Left ventricle myocardium inferior (tissue), 1 donor: Measurements from ENCODE around the gene SLC2A5. TPM values are rescaled to one million over a fixed set of nuclear protein-coding genes. Genes with fewer than 3 reads are reported as not detected.

Experiments used
- DNase-seq: peaks from one replicate; pipeline ENCODE4 v3.0.0-alpha.2; 2020
- H3K27ac ChIP-seq: fragments of 200-600 bp; replicated peaks from 2 replicates; pipeline ENCODE4 v1.8.0; 2021
- H3K27me3 ChIP-seq: fragments of 200-600 bp; 2 replicates; pipeline ENCODE4 v1.8.0; 2021; ENCODE audit warnings: low read depth
- H3K36me3 ChIP-seq: fragments of 200-600 bp; 2 replicates; pipeline ENCODE4 v1.8.0; 2021
- H3K4me1 ChIP-seq: fragments of 200-600 bp; 2 replicates; pipeline ENCODE4 v1.8.0; 2021
- H3K4me3 ChIP-seq: fragments of 200-600 bp; 2 replicates; pipeline ENCODE4 v1.8.0; 2021; ENCODE audit warnings: mild to moderate bottlenecking, moderate library complexity
- H3K9me3 ChIP-seq: fragments of 200-600 bp; replicated peaks from 2 replicates; pipeline ENCODE4 v1.8.0; 2021
- CTCF ChIP-seq: fragments of 200-600 bp; IDR thresholded peaks from 2 replicates; pipeline ENCODE4 v1.8.0; 2021; ENCODE audit warnings: antibody characterized with exemption, mild to moderate bottlenecking, borderline replicate concordance
- intact Hi-C: fragments of 100-400 bp; cut with micrococcal nuclease; formaldehyde crosslinking; loops from one replicate; pipeline ENCODE4 v1.11.0; 2022
- total RNA-seq: library from RNA; stranded (reverse); fragmentation: NEBNext Ultra II Directional; extraction: Animal tissue kit (Norgen Biotek cat#: 25700); gene quantifications from one replicate; pipeline ENCODE4 v1.2.1, GENCODE V29; 2021
- donor health status: DM: no; HTN: yes; CAD: no; lungs with severe emphysema.

SLC2A5 gene
- total RNA-seq, 1 donor from 2014 or later = 4.2 TPM

GRCh38 chr1:9081473-9081872 lies 12.0 kb upstream of the SLC2A5 start:
- Histone ChIP-seq H3K4me3 (no peak overlapping the region), H3K4me1 (peaks cover 31% of the 10 kb centered on the region), H3K36me3 (no peaks in the 10 kb centered on the region), H3K27ac (no peak overlapping the region), H3K9me3 (no peaks in the 10 kb centered on the region), H3K27me3 (no peaks in the 10 kb centered on the region)
- intact Hi-C loops = no loop called here
- no peak for TF ChIP-seq CTCF
- DNase-seq = no peak

- H3K36me3 ChIP-seq = no peaks in the 10 kb centered on the region
- peaks cover 28% of the 10 kb centered on the region for H3K4me1 ChIP-seq
- no peak for TF ChIP-seq CTCF
- intact Hi-C loops = no loop called here
- no peaks in the 10 kb centered on the region for H3K27me3 ChIP-seq
- no peak for DNase-seq
- H3K27ac ChIP-seq = no peak overlapping the region
- no peak overlapping the region for H3K4me3 ChIP-seq
- no peaks in the 10 kb centered on the region for H3K9me3 ChIP-seq
Measured at GRCh38 chr1:9080705-9081291, 11.4 kb upstream of the SLC2A5 start.

GRCh38 chr1:9079988-9080704 lies 10.7 kb upstream of the SLC2A5 start:
- Histone ChIP-seq H3K36me3 (no peaks in the 10 kb centered on the region), H3K9me3 (no peaks in the 10 kb centered on the region), H3K4me3 (no peak overlapping the region), H3K27ac (no peak overlapping the region), H3K4me1 (peaks cover 22% of the 10 kb centered on the region), H3K27me3 (no peaks in the 10 kb centered on the region)
- intact Hi-C loops = no loop called here
- DNase-seq = no peak
- no peak for TF ChIP-seq CTCF

- H3K27me3 ChIP-seq = no peaks in the 10 kb centered on the region
- H3K4me1 ChIP-seq = peaks cover 12% of the 10 kb centered on the region
- no peak overlapping the region for H3K27ac ChIP-seq
- no peak for DNase-seq
- TF ChIP-seq CTCF = no peak
- intact Hi-C loops = no loop called here
- H3K9me3 ChIP-seq = no peaks in the 10 kb centered on the region
- H3K36me3 ChIP-seq = no peaks in the 10 kb centered on the region
- H3K4me3 ChIP-seq = no peak overlapping the region
Measured at GRCh38 chr1:9078752-9079500, 9.5 kb upstream of the SLC2A5 start.

GRCh38 chr1:9078015-9078751 lies 8.7 kb upstream of the SLC2A5 start:
- Histone ChIP-seq H3K9me3 (no peaks in the 10 kb centered on the region), H3K27ac (no peak overlapping the region), H3K36me3 (no peaks in the 10 kb centered on the region), H3K27me3 (no peaks in the 10 kb centered on the region), H3K4me1 (peaks cover 12% of the 10 kb centered on the region), H3K4me3 (no peak overlapping the region)
- DNase-seq = no peak
- no peak for TF ChIP-seq CTCF
- intact Hi-C loops = no loop called here
